MM.1S (cell line): ENCODE results near the gene PDILT.

Experiments
- EZH2 ChIP-seq: fragments of 300-600 bp; sonication (generic); optimal IDR thresholded peaks from 2 replicates; pipeline ENCODE3; 2017; ENCODE audit warnings: low read depth, mild to moderate bottlenecking, antibody characterized with exemption, low read length, mixed read lengths
- TF ChIP-seq, protein P1 (sequence below): fragments of 300-600 bp; sonication (generic); IDR thresholded peaks from 2 replicates; pipeline ENCODE4 v1.5.1; 2016; ENCODE audit warnings: antibody characterized with exemption, low read length, mixed read lengths

GRCh38 chr16:20315764-20316163 is 88.8 kb downstream of the PDILT start:
- TF ChIP-seq, protein P1, sequence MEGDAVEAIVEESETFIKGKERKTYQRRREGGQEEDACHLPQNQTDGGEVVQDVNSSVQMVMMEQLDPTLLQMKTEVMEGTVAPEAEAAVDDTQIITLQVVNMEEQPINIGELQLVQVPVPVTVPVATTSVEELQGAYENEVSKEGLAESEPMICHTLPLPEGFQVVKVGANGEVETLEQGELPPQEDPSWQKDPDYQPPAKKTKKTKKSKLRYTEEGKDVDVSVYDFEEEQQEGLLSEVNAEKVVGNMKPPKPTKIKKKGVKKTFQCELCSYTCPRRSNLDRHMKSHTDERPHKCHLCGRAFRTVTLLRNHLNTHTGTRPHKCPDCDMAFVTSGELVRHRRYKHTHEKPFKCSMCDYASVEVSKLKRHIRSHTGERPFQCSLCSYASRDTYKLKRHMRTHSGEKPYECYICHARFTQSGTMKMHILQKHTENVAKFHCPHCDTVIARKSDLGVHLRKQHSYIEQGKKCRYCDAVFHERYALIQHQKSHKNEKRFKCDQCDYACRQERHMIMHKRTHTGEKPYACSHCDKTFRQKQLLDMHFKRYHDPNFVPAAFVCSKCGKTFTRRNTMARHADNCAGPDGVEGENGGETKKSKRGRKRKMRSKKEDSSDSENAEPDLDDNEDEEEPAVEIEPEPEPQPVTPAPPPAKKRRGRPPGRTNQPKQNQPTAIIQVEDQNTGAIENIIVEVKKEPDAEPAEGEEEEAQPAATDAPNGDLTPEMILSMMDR: no peak
- TF ChIP-seq EZH2: no peak
